ENCODE measurements around the gene MTERF4.

The MTERF4 gene

DNA sequence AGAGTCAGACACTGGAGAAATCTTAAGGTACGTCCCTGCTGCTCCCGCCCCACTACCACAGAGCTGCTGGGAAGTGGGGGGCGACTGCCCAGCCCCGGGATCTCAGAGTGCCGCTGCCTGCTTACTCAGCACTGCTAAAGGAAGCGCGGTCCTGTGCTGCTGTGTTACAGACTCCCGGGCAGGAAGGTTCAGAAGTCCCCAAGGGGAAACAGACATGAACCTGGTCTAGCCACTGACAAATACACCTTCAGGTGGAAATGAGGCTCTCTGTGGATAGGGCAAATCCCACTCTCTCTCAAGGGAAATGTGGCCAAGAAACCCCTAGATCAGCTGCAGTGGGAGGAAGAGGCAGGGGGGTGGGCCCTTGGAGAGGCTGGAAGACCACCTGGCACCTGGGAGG, 13.7 kb downstream of the MTERF4 start:
- no peak for DNase-seq

DNA sequence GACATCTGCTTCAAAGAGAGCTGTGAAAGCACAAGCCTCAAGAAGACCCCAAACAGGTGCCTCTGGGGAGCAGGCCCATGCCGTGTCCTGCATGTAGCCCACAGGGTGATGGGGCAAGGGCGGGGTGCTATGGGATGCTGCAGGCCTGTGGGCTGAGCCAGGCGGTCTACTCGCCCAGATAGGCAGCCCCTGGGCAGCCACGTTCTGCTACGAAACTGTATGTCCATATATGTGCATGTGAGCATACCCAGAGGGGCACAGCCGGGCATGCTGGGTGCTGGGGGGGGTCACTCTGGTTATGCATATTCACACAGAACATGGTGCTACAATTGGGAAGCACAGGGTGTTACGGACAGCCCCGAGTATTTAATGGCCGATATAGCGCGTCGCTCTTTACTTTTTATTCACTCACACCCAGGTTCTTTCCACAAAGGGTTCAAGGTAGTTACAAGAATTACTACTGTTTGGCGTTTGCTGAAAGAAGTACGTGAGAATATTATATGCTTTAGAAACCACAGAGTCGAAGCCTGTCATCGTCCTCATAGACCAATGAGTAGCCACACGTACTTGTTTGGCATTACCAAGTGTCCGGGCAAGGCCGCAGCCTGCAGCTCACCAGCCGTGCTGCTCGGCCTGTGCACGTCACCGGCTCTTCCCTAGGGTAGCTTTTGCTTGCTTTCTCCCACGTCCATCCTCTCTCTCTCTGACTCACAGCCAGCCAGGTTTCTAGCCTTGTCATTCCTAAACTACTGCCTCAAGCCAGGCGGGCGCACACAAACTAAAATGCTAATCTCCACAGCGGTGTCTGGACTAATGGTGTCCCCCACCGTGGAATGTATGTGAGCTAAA, 14.4 kb downstream of the MTERF4 start:
- DNase-seq: no peak

DNA sequence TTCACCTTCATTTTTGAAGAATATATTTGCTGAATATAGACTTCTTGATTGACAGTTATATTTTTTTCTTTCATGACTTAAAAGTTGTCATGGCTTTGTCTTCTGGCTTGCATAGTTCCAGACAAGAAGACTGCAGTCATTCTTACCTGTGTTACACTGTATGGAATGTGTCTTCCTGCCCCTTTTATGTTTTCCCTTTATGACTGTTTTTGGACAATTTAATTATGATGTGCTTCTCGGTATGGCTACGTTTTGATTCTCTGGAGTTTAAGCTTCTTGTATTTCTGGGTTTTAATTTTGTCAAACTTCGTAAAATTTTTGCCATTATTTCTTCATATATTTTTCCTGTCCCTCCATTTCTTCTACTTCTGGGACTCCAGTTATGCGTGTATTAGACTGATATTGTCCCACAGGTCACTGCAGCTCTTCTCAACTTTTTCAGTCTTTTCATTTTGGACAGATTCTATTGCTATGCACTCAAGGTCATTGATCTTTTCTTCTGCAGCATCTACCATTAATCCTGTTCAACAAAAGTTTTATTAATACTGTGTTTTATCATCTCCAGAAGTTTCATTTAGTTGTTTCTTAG, 17.1 kb downstream of the MTERF4 start:
- DNase-seq: no peak

DNA sequence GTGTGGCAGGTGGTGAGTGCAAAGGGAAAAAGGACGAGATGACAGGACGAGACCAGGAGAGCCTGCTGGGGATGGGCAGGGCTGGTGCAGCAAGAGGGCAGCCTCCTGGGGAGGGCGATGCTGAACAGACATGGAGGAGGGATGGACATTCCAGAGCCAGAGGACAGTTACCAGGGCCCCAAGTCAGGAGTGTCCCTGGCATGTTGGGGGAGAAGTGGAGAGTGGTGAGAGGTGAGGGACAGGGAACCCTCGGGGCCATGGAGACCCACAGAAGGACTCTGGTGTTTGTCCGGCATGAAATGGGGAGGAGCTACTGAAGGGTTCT, 19.0 kb downstream of the MTERF4 start:
- DNase-seq: no peak

DNA sequence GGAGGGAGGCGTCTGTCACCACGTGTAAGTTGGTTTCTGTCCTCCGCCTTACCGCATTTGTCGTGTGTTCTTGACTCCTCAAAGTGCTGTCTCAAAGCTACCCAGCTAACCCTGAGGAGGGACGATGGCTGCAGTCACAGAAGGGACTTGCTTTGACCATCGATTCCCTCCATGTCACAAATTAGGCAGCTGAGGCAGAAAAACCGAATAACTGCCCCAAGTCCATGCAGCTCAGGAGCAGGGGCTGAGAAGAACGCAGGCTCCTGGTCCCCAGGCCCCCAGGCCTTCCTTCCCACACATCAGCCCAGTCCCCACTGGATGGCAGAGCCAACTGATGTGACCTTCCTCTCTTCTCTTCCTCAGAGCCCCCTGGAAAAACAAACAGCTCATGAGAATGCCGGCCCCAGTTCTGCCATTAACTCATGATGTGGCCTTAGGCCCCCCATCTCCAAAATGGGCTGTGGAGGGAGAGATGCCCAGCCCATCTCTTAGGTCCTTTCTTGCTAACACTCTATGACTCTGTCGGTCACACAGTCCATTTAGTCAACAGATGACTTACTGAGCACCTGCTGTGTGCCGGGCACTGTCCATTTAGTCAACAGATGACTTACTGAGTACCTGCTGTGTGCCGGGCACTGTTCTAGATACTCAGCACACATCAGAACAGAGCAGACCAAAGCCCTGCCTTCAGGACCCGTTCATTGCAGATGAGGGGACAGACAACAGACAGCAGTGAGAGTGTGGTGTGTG, 19.6 kb downstream of the MTERF4 start:
- no peak for DNase-seq

DNA sequence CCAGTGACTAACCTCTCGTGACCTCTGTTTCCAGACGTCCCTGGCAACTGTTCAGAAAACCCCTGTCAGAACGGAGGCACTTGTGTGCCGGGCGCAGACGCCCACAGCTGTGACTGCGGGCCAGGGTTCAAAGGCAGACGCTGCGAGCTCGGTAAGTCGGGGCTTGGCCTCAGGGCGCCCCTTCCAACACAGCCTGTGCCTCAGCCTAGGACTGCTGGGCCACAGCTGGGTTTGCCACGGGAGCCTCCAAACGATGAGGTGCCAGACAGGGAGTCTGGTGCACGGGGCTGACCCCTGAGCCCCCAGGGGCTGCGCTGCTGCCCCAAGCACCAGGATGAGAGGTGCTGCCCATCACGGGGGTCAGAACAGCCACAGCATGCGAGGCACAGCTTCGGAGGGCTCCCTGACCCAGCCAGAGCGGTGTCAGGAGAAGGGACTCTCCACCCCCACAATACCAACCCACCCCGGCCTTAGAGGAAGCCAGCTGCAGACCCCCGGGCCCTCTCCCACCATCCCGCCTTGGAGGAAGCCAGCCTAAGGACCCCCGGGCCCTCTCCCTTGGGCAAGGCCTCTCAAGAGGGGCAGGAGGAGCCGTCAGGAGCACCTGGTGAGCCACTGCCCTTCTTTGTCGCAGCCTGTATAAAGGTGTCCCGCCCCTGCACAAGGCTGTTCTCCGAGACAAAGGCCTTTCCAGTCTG, 20.3 kb downstream of the MTERF4 start:
- no peak for DNase-seq

DNA sequence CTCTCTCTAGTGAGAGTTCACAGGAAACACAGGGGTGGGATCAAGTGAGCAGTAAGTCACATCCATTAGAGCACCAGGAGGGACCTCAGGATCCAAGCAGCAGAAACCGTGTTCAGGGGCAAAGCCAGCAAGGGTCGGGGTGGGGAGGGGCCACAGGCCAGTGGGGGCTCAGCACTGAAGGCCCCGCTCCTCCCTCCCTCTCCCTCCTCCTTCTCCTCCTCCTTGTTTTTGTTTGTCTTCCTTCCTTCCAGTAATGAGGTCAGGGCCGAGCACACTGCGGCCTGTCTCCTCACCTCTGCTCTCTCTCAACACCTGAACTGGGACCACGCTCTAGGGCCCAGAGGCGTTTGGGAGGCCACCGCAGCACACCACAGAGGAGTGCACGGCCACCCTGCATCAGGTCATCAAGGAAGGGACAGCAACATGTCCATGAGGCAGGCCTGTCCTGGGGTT, 20.9 kb downstream of the MTERF4 start:
- DNase-seq: no peak

DNA sequence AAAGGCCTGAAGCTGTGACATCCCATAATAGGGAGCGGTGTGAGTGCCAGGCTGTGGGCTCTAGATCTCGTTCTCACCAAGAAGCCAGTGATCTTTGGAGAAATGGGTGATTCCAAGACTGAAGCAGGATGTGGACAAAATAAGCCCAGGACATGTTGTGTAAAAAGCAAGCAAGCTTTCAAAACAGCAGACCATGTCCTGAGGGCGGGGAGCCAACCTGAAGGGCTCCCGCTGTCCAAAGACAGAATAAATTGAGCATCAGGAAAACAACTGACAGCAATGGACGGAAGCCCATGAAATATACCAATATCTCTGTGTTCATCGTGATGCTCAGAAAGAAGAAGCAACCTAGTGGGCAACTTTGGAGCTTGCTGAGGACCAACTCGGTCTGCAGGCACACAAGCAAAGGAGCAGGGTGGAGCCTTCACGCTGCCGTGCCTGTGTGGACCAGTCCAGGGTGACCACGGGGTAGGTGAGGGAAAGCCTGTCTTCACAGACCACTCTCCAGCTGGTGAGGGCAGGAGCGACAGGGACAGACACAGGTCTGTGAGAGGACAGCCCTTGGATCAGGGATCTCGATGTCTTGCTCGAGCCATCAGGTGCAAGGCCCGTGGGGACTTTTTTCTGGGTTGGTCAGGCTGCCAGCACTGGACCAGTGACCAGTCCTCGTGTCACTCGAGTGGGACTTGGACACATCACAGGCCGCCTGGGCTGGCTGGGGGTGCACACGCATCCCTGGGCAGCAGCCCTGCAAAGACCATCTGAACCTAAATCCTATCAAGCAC, 21.5 kb downstream of the MTERF4 start:
- no peak for DNase-seq

DNA sequence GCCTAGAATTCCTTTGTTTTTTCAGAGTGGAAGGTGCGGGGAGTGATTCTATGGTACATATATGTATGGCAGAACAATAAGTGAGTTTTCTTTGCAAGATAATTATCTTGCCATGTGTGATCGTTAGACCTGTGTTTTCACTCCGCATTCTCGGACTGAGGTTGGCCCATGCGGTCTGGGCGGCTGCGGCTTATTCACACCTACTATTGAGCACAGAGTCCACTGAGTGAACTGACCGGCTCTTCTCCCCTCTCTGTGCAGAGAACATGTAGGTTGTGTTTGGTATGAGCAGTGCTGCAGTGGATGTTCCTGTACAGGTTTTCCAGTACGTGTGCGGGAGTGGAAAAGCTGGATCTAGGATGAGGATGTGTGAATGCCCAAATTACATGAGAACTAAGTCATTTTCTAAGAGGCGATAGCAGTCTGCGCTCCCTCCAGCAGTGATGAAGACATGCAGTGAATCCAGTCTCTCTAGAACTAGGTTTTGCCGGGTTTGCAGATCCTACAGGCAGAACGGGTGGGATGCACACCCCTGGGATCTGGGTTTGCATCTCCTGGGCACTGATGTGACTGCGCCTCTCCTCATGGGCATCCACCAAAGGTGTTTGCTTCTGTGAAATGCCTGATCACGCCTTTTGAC, 27.1 kb downstream of the MTERF4 start:
- DNase-seq: no peak

DNA sequence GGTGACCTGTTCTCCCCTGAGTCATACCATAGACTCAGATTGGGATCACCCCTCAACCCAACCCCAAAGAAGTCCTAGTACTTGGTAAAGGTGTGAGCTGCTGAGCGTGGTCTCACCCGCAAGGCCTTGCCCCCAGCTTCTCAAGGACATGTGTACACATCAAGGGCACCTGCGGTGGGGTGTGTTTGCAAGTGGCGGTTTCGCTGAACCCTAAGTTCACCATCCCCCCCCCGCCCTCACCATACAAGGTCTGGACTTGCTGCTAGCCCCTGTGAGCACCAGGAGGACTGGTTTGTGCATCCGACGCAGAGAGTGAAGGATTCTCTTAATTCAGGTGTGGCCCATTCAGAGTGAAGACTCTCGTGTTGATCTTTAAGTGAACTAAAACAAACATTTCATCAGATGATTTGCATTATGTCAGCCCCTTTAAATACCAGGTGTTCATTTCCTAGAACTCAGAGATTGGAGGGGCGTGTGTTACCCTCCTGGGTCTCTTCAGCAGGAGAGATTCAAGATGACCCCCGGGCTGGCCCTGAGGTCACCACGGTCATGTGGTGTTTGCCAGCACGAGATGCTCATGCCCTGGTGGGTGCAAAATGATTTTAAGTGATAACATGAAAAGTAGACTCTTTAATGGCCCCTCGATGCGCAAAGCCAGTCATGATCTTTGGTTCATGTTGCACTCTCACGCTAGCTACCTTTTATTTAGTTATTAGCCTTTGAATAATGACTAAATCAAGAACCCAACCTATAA, 27.8 kb downstream of the MTERF4 start:
- DNase-seq: no peak

DNA sequence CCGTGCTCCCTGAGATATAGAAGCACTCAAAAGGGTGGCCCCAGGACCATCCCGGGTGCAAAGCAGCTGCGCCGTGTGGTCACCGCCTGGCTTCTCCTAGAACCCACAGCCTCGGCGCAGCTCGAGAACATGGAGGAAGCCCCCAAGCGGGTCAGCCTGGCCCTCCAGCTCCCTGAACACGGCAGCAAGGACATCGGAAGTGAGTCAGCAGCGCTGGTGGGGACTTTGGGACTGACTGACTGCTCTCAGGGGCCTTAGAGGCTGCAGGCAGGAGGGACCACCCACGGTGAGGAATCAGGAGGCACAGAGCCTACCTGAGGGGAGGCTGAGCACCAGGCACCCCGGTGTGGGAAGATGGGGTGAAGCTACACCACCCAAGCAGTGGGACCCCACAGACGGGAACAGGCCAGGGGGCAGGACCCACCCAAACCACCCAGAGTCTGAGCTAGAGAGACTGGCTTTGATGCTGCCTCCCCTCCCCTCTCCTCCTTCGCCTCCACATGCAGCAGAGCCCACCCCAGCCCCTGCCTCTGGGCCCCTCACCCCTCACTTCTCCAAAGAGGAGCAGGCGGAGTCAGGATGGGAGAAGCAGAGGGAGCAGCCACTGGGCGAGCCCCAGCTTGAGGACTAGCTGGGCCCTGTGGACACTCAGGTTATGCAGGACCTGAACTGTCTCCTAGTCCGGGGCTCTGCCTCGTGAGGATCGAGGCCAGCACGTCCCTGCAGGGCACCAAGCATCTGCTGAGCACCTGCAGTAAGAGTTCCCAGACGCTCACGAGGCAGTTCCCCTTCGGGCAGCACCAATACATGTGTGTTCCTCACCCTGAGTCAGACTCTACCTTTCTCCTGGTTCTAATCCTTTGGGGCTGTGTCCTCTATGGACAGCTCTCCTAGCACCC, 28.7 kb downstream of the MTERF4 start:
- DNase-seq: no peak

DNA sequence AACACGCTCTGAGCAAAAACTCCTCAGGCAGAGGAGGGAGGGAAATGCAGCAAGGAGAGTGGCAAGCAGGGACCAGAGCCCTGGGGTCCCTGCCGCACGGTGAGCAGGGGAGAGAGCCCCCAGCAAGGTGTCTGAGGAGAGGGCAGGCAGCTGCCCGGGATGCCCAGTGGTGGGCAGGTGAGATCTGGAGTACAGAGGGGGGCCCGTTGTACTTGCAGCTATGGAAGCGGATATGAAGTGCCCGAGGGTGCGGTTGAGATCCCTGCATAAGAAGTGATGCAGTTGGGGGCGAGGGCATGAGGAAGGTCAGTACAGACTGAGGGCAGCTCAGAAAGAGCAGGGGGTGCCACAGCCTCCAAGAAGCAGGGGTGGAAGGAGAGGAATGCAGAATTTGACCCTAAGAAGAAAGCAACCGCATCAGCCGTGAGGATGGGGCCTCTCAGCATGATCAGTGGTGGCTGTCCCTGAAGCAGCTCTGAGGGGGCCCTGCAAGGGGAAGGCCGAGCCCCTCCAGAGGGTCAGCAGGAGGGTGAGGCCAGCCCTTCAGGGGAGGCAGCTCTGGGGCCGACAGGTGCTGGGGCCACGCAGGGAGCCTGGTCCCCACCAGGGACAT, 29.4 kb downstream of the MTERF4 start:
- DNase-seq: no peak

DNA sequence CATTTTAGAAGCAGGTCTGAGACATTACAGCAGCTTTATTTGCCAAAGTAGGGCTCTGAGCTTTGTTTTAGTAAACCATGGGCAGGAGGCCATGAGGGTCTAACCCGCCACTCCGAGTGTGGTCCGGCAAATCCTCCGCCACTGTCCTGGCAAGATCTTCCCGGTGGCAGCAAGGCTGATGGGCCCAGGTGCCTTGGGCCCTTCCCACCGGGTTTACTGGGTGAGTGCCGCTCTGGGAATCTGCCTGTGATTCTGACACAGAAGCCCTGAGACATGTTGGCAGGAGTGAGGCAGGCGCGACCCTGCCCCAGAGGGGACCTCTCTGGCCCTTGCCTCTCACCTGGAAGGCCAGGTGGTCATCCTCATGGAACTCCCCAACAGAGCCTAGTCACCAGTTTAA, 29.9 kb downstream of the MTERF4 start:
- no peak for DNase-seq

DNA sequence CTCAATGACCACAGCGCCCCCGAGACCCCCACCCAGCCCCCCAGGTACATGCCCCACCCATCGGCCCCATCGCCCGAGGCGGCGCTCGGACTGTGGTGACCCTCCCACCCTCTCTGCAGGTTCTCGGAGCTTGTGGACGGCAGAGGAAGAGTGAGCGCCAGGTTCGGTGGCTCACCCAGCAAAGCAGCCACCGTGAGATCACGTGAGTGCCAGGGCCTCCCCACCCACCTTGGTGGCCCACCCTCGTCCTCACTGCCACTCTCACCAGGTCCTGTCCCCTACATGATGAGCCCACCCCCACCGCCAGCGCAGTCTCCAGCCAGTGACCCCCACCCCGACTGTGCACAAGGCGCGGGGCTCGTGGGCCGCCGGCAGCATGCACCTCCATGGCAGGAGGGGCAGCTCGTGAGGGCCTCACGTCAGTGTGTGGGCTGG, 30.4 kb downstream of the MTERF4 start:
- no peak for DNase-seq

DNA sequence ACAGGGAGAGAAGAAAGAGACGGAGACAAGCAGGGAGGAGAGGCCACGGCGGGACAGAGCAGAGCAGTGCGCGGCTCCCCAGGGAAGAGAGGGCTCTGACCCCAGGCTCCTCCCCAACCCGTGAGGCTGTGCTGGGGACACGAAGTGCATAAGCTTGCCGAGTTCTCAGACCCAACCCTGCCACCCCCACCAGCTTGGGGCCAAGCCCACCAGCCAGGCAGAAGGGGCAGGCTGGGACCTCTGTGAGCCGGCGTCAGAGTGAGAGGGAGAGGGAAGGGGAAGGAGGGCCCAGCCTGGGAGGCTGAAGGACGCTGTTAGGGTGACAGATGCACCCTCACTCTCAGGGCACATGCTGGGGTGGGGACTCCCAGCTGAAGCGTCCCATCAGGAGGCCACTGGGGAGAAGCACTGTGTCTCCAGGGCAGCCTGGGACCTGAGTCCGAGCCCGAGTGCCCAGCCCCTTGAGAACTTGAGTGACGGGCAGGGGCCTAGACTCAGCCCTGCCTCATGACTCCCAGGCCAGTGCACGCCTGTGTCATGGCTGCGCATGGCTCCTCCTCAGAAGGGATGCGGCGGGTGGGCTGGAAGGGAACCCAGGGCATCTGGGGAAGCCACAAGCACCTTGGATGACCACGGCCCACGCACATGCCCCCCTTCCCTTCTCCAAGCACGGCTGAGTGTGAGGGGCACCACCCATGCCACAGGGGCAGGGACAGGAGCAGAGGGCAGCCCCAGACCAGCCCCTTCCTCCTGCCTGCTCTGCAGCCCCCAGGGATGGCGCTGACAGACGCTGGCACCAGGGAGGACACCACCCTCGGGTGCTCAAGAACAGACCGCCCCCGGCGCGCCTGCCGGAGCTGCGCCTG, 31.0 kb downstream of the MTERF4 start:
- no peak for DNase-seq

DNA sequence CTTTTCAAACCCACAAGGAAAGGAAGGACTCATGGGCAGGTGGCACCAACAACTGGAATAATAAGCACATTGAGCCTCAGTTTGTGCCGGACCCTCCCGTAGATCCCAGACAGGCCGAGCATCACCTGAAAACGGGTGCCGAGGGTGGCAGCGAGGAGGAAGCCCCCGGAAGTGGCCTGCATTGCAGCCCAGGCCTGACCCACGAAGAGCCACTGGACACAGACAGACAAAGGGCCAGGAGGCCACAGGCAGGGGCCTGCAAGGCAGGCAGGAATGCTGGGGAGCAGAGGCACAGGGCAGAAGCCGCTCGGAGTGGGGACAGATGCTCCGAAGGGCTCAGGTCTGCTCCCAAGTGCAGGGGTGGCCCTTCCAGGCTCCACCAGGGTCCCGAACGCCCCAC, 31.7 kb downstream of the MTERF4 start:
- no peak for DNase-seq

DNA sequence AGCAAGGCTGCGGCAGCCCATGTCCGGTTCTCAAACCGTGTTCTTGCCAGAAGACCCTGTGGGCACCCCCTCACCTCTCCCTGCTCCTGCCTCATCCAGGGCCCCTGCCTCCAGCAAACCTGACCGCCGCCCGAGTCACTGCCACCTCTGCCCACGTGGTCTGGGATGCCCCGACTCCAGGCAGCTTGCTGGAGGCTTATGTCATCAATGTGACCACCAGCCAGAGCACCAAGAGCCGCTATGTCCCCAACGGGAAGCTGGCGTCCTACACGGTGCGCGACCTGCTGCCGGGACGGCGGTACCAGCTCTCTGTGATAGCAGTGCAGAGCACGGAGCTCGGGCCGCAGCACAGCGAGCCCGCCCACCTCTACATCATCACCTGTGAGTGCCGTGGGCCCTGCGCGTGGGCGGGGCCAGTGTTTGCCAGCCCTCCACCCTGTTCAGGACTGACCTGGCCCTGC, 32.2 kb downstream of the MTERF4 start:
- no peak for DNase-seq
